Stimulated activated CD4-positive, alpha-beta T cell treated with anti-CD3 and anti-CD28 coated beads, Interleukin-12 subunit alpha, Interleukin-12 subunit beta, amount 100 ng/mL, for 24 hours (primary cell): ENCODE results near the gene UST.
"Not testable (repeated sequence)": the region's sequence is repeated elsewhere in the genome, so short reads cannot be mapped to it uniquely, and the experiment has no call there.

Experiments
- DNase-seq, 2 experiments: peaks; one replicate each; pipeline ENCODE4 v3.0.0-alpha.2; 2020; ENCODE audit warnings: low read depth in 2 of 2

The UST gene

DNA sequence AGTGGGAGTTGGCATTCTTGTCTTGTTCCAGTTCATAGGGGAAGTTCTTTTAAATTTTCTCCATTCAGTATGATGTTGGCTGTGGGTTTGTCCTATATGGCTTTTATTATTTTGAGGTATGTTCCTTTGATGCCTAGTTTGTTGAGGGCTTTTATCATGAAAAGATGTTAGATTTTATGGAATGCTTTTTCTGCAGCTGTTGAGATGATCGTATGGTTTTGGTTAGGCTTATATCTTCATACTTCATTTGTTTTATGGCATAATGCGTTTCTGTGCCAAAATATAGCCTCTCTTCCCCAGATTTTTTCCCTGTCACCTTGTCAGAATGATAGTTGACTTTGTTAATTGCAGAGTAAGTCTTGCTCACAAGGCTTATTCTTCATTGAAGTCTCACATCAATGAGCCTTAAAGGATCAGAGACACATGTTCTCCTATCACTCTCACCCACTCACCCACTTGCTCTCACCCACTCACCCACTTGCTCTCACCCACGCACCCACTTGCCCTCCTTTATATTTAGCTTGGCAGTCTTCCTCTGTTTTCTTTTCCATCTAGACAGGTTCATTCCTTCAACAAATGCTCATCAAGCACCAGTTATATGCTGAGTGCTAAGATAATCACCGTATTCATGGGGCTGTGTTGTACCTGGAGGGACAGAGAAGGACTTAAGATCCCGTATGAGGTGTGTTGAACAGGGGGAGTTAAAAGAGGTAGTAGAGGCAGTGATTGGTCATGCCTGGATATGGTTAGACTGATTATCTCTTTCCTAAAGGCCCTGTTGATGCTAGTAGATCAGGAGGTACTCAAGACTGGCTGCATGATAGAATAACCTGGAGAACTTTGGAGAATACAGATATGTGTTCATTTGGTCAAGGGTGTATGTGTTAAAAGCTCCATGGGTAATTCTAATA, 19.3 kb downstream of the UST start:
- DNase-seq = no peak

- DNase-seq = no peak
These were observed 21.9 kb downstream of the UST start for GRCh38 chr6:148768646-148769270.

DNA sequence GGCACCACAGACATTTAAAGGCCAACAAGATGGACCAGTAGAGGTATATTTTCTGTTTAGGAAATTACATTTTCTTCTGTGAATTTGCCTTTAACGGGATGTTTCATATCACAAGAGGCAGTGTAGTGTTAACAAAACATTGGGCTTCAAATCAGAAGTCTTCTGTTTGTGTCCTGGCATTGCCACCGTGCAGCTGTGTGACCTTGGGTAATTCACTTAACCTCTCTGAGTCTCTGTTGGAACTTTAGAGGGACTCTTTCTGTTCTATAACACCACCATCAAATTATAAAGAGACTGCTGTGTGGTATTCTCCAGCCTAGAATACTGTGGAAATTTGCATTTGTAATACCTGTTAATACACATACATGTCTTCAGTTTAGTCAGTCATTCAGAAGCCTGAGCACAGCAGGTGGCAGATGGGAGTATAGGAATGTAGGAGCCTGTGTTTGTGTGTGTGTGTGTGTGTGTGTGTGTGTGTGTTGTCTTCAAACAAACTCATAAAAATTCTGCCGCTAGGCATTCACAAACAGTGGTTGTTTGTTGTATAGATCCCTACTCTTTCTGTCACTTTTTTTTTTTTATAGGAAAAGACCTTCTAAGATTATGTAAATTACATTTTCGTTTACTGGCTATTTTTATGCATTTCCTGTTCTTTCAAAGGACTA, 22.6 kb downstream of the UST start:
- no peak for DNase-seq

DNA sequence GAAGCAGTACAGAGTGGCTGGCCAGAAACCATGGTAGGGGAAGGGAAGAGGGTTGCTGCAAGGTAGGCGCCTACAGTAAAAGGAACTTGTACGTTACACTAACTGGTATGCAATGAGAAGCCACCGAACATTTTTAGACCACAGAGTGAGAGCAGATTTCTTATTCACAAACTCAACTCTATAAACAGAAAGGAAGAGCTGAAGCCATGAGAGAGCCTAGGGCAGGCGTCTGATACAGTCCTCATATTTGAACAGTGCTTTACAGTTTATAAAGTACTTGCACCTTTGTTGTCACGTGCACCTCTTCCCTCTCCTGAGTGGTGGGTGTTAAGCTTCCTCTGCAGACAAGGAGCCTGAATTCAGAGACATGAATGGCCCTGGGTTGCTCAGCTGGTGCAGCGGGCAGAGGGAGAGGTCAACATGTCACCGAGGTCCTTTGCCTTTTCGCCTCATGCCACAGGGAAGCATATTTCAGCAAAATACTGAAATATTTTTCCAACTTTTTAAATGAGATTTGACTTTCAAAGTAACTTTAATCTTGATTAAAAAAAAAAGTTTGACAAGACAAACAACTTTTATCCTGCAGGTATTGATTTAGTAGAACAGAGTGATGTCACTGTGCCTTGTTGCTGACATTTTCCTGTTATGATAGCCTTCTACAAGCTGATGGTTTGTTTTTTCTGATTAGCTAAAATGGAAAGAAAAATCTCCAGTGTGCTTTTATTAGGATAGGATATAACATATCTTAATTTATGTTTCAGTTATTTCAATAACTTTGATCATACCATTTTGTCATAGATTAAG, 23.8 kb downstream of the UST start:
- DNase-seq = no peak

DNA sequence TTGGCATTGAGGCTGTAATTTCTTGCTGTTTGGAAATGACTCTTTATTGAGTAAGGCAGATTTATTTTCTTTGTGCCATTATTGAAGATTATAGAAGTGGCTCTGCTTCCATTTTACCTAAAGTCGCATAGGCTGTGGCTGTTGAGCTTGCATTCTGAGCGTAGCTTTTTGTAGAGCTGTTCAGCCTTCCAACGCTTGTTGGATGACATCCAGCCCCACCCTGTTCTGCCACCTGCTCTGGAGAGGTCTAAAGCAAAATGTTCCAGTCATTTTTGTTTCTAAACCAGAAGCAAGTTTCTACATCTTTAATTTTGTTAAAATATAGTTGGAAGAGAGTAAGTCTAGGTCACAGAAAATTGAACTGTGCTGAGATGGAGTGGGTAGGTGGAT, 24.4 kb downstream of the UST start:
- no peak for DNase-seq

GRCh38 chr6:148771896-148772554, 25.2 kb downstream of the UST start:
- no peak for DNase-seq

GRCh38 chr6:148775161-148775560, 28.3 kb downstream of the UST start:
- no peak for DNase-seq

DNA sequence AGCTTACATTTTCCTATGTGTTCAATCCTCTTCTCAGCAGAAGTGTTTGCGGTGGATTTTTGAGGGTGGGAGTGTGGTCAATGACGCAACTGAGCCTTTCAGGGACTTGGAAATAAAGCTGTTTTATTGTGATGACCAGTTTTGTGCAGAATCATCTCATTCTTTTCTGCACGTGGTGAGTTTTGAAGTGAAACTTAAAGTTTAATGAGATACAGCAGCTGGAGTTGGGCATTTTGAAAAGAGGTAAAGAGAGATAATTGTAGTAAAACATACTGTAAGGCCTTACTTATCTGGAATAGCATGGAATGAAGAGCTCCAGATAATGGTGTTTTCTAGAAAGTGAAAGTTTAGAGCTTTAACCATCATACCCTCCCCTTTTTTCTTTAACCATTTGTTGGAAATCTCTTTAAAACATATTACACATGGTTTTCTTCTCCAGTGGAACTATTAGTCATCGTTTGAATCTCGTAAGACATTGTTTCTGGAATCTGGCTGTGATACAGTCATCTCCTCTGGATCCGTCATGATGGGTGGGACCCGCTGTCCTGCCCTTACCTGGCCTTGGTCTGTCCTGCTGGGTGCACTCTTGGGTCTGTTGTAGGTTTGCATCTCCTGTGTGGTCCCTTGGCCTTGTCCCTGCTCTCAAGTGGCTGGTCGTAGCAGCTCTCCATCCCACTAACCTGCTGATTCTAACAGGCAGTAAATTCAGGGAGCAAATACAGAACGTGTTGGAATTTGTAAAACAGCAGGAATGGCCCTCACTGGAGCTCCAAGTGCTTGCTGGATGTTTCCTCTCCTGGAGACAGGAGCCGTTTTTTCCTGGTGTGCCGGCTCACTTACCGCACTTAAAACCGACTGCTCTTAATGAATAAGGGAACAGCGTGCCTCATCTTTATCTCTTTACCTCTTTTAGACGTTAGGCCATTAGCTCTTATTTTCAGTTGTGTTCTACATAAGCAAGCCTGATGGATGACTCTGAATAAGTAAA, 29.8 kb downstream of the UST start:
- DNase-seq = no peak

GRCh38 chr6:148779142-148779562, 32.3 kb downstream of the UST start:
- DNase-seq = no peak

GRCh38 chr6:148780423-148780822, 33.6 kb downstream of the UST start:
- not testable (repeated sequence) for DNase-seq

GRCh38 chr6:148780918-148781436, 34.1 kb downstream of the UST start:
- DNase-seq = no peak

DNA sequence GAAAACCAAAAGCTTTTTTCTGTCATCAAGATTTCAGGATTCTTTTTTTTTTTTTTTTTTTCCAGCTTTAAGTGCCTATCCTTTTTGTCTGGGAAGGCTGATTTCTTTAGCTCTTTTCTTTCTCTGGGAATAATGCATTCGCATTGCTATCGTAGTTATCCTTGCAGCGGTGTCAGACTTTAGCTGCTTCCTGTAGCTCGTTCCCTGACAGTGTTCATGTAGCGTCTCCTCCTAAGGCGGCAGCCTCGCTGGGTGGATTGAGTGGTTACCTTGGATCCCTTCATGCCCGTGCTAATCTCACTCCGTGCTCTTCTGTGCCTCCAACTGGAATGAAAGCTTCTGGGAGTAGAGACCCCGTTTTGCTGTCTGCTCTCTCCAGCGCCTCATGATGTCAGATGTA, 43.1 kb downstream of the UST start:
- no peak for DNase-seq

DNA sequence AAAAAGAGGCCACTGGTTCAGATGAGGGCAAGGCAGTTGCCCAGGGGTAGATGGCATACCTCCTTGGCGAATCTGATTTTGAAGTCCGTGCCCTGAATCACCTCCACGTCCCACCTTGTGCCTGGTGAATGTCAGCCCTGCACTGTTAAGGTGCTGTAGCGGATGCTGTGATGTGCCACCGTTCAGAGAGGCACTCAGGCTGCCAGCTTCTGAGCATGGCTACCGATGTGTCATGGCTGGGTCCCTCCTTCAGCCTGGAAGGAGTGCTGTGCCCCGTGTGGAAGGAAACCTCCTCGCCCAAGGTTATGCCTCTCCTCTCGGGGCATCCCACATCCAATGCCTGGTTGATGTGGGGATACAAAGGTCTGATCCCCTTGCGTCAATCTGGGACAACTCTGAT, 43.6 kb downstream of the UST start:
- DNase-seq = no peak

GRCh38 chr6:148790817-148791216, 44.0 kb downstream of the UST start:
- DNase-seq = no peak

DNA sequence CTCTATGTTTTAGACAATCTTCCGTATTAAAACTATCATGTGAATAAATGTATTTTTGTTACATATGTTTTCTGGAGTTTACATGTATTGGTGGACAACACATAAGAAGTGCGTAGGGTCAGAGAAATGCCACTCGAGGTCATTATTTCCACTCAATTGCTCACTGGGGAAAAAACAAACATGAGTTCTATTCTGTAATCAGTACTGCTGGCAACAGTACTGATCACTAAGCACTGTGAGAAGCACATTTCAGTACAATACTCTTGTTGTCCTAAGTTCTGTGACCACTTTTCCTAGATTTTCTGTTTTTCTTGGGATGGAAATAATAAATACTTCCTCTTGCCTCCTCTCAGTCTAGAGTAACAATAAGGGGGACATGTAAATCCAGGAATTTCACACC, 44.5 kb downstream of the UST start:
- no peak for DNase-seq

DNA sequence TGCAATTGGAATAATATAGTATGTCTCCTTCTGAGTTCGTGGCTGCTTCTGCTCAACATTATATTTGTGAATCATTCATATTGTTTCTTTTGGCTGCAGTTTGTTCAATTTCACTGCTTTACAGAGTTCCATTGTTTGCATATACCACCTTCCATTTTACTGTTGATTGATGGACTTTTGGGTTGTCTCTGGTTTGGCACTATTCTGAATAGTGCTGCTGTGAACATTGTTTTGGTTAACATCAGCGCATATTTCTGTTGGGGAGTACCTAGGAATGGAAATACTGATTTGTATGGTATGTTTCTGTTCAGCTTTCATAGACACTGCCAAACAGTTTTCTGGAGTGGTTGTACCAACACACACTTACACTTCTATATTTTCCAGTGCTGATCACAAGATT, 46.9 kb downstream of the UST start:
- no peak for DNase-seq

GRCh38 chr6:148794797-148795196, 48.0 kb downstream of the UST start:
- DNase-seq = no peak

DNA sequence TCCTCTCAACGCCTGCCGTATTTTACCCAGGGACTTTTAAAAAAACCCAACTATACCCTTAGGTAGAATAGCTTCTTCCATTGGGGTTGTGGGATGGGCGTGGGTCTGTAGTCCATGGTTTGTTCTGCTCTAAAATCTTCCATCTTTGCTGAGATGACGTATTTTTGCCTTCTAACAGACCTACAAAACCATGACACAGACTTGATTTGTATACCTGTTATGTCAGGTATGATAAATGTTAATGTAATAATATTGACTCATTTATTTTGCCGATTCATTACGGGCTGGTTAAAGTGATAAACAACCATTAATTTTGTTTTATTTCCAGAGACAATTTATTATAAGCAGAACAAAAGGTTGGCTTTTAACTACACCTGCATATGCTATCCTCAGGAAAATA, 48.7 kb downstream of the UST start:
- DNase-seq = no peak

- DNase-seq = no peak
These were observed 52.8 kb downstream of the UST start for GRCh38 chr6:148799647-148800046.

DNA sequence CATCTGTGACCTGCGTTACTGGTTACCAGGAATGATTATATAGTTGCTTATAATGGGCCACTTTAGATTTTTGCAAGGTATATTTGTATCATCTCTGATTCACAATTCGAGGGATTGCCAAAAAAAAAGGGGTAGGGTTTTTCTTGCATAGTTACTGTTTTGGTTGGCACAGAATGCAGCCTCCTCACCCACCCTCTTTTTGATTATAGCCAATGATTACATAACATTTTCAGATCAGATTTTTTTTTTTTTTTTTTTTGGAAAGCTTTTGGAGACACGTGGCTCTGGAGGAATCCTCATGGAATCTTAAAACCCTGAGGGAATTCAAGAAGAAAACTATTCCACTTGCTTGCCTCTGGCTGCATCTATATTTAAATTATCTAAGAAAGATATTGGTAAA, 53.7 kb downstream of the UST start:
- no peak for DNase-seq
